C4-2B (cell line): Measurements from ENCODE around the gene BMPR2.

Experiments used
- H3K27ac ChIP-seq: fragments of 450-650 bp; 2 replicates; pipeline ENCODE4 v1.5.1; 2017
- ZFX ChIP-seq: fragments of 450-650 bp; IDR thresholded peaks from 2 replicates; pipeline ENCODE4 v1.6.1; 2017
- TF ChIP-seq, protein P1 (sequence below): fragments of 450-650 bp; conservative IDR thresholded peaks from 2 replicates; pipeline ENCODE4 v1.5.1; 2017; ENCODE audit warnings: mild to moderate bottlenecking

The BMPR2 gene

DNA sequence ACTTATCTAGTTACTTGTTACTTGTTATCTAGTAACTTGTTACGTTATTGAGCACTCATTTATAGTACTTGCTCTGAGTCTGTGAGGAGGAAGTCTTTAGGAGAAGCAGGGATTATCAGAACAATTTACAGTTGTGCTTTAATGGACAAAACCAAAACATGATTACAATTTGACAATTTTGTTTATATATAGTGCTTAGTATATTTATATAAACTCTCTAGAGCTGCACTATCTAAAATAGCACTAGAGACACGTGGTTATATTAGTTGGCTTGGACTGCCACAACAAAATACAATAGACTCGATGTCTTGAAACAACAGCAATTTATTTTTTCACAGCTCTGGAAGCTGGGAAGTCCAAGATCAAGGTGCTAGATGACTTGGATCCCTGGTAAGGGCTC is 78.4 kb downstream of the BMPR2 start:
- no peak overlapping the region for H3K27ac ChIP-seq
- TF ChIP-seq ZFX, result no peak
- TF ChIP-seq, protein P1, sequence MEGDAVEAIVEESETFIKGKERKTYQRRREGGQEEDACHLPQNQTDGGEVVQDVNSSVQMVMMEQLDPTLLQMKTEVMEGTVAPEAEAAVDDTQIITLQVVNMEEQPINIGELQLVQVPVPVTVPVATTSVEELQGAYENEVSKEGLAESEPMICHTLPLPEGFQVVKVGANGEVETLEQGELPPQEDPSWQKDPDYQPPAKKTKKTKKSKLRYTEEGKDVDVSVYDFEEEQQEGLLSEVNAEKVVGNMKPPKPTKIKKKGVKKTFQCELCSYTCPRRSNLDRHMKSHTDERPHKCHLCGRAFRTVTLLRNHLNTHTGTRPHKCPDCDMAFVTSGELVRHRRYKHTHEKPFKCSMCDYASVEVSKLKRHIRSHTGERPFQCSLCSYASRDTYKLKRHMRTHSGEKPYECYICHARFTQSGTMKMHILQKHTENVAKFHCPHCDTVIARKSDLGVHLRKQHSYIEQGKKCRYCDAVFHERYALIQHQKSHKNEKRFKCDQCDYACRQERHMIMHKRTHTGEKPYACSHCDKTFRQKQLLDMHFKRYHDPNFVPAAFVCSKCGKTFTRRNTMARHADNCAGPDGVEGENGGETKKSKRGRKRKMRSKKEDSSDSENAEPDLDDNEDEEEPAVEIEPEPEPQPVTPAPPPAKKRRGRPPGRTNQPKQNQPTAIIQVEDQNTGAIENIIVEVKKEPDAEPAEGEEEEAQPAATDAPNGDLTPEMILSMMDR, result no peak

DNA sequence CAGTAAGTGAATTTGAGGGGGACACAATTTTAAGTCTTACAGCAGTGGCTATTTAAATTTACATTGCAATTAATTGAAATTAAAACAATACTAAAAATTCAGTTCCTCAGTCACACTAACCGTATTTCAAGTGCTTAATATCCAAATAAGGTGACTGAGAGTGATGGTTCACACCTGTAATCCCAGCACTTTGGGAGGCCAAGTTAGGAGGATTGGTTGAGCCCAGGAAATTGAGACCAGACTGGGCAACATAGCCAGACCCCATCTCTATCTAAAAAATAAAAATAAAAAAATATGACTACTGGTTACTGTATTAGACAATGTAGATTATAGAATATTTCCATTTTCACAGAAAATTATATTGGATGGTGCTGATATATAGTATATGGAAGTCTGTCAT is 79.0 kb downstream of the BMPR2 start:
- H3K27ac ChIP-seq, result no peak overlapping the region
- no peak for TF ChIP-seq ZFX
- TF ChIP-seq, protein P1, result no peak

GRCh38 chr2:202460119-202460518 is 84.0 kb downstream of the BMPR2 start:
- H3K27ac ChIP-seq, result no peak overlapping the region
- TF ChIP-seq, protein P1, result no peak
- TF ChIP-seq ZFX, result no peak

- TF ChIP-seq, protein P1, result no peak
- TF ChIP-seq ZFX, result no peak
- H3K27ac ChIP-seq, result no peak overlapping the region
Observed at GRCh38 chr2:202479090-202479489, 103.0 kb downstream of the BMPR2 start.

GRCh38 chr2:202479610-202480009 is 103.5 kb downstream of the BMPR2 start:
- TF ChIP-seq, protein P1, result no peak
- no peak for TF ChIP-seq ZFX
- no peak overlapping the region for H3K27ac ChIP-seq

- TF ChIP-seq, protein P1, result no peak
- no peak for TF ChIP-seq ZFX
- H3K27ac ChIP-seq, result no peak overlapping the region
Observed at GRCh38 chr2:202486351-202486750, 110.2 kb downstream of the BMPR2 start.

- TF ChIP-seq, protein P1, result no peak
- TF ChIP-seq ZFX, result no peak
- H3K27ac ChIP-seq, result no peak overlapping the region
Observed at GRCh38 chr2:202488671-202489070, 112.5 kb downstream of the BMPR2 start.
